SIG-M5 treated with dmso at 0.1 percent for 504 hours (cell line): ENCODE measurements around the gene PDE10A.
"Not testable (repeated sequence)": the region's sequence is repeated elsewhere in the genome, so short reads cannot be mapped to it uniquely, and the experiment has no call there.

Experiments
- DNase-seq: peaks from one replicate; lab custom pipeline; 2025; ENCODE audit not compliant: unreplicated experiment; lab: John Stamatoyannopoulos, UW

Gene PDE10A

GRCh38 chr6:165628955-165629354 lies 34.1 kb downstream of the PDE10A start:
- DNase-seq, result no peak

GRCh38 chr6:165627366-165627765 lies 35.7 kb downstream of the PDE10A start:
- no peak for DNase-seq

- no peak for DNase-seq
Observed at GRCh38 chr6:165626711-165627110, 36.3 kb downstream of the PDE10A start.

- no peak for DNase-seq
Observed at GRCh38 chr6:165624871-165625639, 38.0 kb downstream of the PDE10A start.

- no peak for DNase-seq
Observed at GRCh38 chr6:165621940-165622339, 41.1 kb downstream of the PDE10A start.

- DNase-seq, result not testable (repeated sequence)
Observed at GRCh38 chr6:165618891-165619290, 44.1 kb downstream of the PDE10A start.

GRCh38 chr6:165618241-165618640 lies 44.8 kb downstream of the PDE10A start:
- no peak for DNase-seq

GRCh38 chr6:165617528-165617927 lies 45.5 kb downstream of the PDE10A start:
- no peak for DNase-seq

- DNase-seq, result no peak
Observed at GRCh38 chr6:165616116-165616515, 46.9 kb downstream of the PDE10A start.

- no peak for DNase-seq
Observed at GRCh38 chr6:165615636-165616035, 47.4 kb downstream of the PDE10A start.

GRCh38 chr6:165611294-165611693 lies 51.7 kb downstream of the PDE10A start:
- no peak for DNase-seq

- not testable (repeated sequence) for DNase-seq
Observed at GRCh38 chr6:165608577-165608976, 54.5 kb downstream of the PDE10A start.

- DNase-seq, result no peak
Observed at GRCh38 chr6:165606740-165607008, 56.4 kb downstream of the PDE10A start.

GRCh38 chr6:165605901-165606739 lies 56.9 kb downstream of the PDE10A start:
- DNase-seq, result no peak

GRCh38 chr6:165605182-165605875 lies 57.7 kb downstream of the PDE10A start:
- no peak for DNase-seq

GRCh38 chr6:165602291-165602690 lies 60.8 kb downstream of the PDE10A start:
- DNase-seq, result no peak

- no peak for DNase-seq
Observed at GRCh38 chr6:165600606-165601005, 62.4 kb downstream of the PDE10A start.

- DNase-seq, result no peak
Observed at GRCh38 chr6:165599596-165600487, 63.2 kb downstream of the PDE10A start.

- no peak for DNase-seq
Observed at GRCh38 chr6:165599121-165599520, 63.9 kb downstream of the PDE10A start.

- DNase-seq, result no peak
Observed at GRCh38 chr6:165597821-165598220, 65.2 kb downstream of the PDE10A start.
